GM12864 (cell line): ENCODE measurements around the gene CACNB3.
A peak's percentile ranks its signal among the peaks of the same experiment; 100 is the strongest.

Experiments used
- DNase-seq: peaks from one replicate; pipeline ENCODE4 v3.0.0-alpha.2; 2011; ENCODE audit warnings: low read depth
- H3K4me3 ChIP-seq: 2 replicates; pipeline ENCODE4 v1.5.1; 2011; ENCODE audit warnings: mild to moderate bottlenecking, low read depth, low read length, control low read depth
- CTCF ChIP-seq: IDR thresholded peaks from 2 replicates; pipeline ENCODE4 v1.5.1; 2011; ENCODE audit warnings: low read depth, mild to moderate bottlenecking, moderate library complexity, low read length, control low read depth, inconsistent platforms; ENCODE audit errors: missing control alignments

The CACNB3 gene

GRCh38 chr12:48813465-48814261 lies 4.6 kb upstream of the CACNB3 start:
- peak; percentile 0 for TF ChIP-seq CTCF
- H3K4me3 ChIP-seq = peak overlapping the region; percentile 61
- no peak for DNase-seq

GRCh38 chr12:48814262-48815125 lies 3.8 kb upstream of the CACNB3 start:
- H3K4me3 ChIP-seq = peak overlapping the region; percentile 61
- TF ChIP-seq CTCF = peak; percentile 99
- no peak for DNase-seq

- H3K4me3 ChIP-seq = peak overlapping the region; percentile 61
- DNase-seq = no peak
- TF ChIP-seq CTCF = no peak
Observed at GRCh38 chr12:48815126-48816110, 2.9 kb upstream of the CACNB3 start.

- no peak overlapping the region for H3K4me3 ChIP-seq
- TF ChIP-seq CTCF = no peak
- DNase-seq = no peak
Observed at GRCh38 chr12:48816143-48816854, 2.0 kb upstream of the CACNB3 start.

GRCh38 chr12:48818831-48819590 lies 715 bp downstream of the CACNB3 start:
- TF ChIP-seq CTCF = no peak
- no peak for DNase-seq
- peak overlapping the region; percentile 60 for H3K4me3 ChIP-seq
